Measurements from ENCODE around the gene RTCA.
"Not testable (repeated sequence)": the region's sequence is repeated elsewhere in the genome, so short reads cannot be mapped to it uniquely, and the experiment has no call there.

RTCA gene

GRCh38 chr1:100265931-100266740 lies at the start of gene RTCA:
RTCA (plus strand) TSS chr1:100266216; CDS start chr1:100266376, 160 bp downstream.
- DNase-seq, result peak; percentile 95

GRCh38 chr1:100217834-100218233 lies 48.2 kb upstream of the RTCA start:
- no peak for DNase-seq

GRCh38 chr1:100219457-100219856 lies 46.6 kb upstream of the RTCA start:
- no peak for DNase-seq

GRCh38 chr1:100219883-100220282 lies 46.1 kb upstream of the RTCA start:
- no peak for DNase-seq

GRCh38 chr1:100222428-100222827 lies 43.6 kb upstream of the RTCA start:
- no peak for DNase-seq

GRCh38 chr1:100229681-100230443 lies 36.2 kb upstream of the RTCA start:
- no peak for DNase-seq

GRCh38 chr1:100230765-100231164 lies 35.3 kb upstream of the RTCA start:
- no peak for DNase-seq

- DNase-seq, result no peak
These were observed 34.3 kb upstream of the RTCA start for GRCh38 chr1:100231721-100232120.

GRCh38 chr1:100232156-100232555 lies 33.9 kb upstream of the RTCA start:
- no peak for DNase-seq

- DNase-seq, result not testable (repeated sequence)
These were observed 32.5 kb upstream of the RTCA start for GRCh38 chr1:100233566-100233965.

GRCh38 chr1:100234432-100234831 lies 31.6 kb upstream of the RTCA start:
- no peak for DNase-seq

GRCh38 chr1:100237091-100237490 lies 28.9 kb upstream of the RTCA start:
- DNase-seq, result no peak

GRCh38 chr1:100239961-100240360 lies 26.1 kb upstream of the RTCA start:
- DNase-seq, result no peak

GRCh38 chr1:100240631-100241030 lies 25.4 kb upstream of the RTCA start:
- DNase-seq, result no peak

- DNase-seq, result no peak
These were observed 19.3 kb upstream of the RTCA start for GRCh38 chr1:100246738-100247137.

GRCh38 chr1:100249155-100249536 lies 16.9 kb upstream of the RTCA start:
- DNase-seq, result no peak

GRCh38 chr1:100249537-100250257 lies 16.3 kb upstream of the RTCA start, which contains the start of gene DBT:
DBT (minus strand) TSS chr1:100249834; CDS start chr1:100249820, 14 bp downstream.
- DNase-seq, result peak; percentile 94

GRCh38 chr1:100250264-100250663 lies 15.8 kb upstream of the RTCA start:
- no peak for DNase-seq

- no peak for DNase-seq
These were observed 15.2 kb upstream of the RTCA start for GRCh38 chr1:100250807-100251206.

- no peak for DNase-seq
These were observed 13.1 kb upstream of the RTCA start for GRCh38 chr1:100252901-100253300.

- DNase-seq, result no peak
These were observed 12.5 kb upstream of the RTCA start for GRCh38 chr1:100253552-100253951.

GRCh38 chr1:100256273-100256672 lies 9.7 kb upstream of the RTCA start:
- DNase-seq, result not testable (repeated sequence)

GRCh38 chr1:100258427-100258826 lies 7.6 kb upstream of the RTCA start:
- not testable (repeated sequence) for DNase-seq
